ENCODE data around the gene TM4SF4.

Gene TM4SF4

DNA sequence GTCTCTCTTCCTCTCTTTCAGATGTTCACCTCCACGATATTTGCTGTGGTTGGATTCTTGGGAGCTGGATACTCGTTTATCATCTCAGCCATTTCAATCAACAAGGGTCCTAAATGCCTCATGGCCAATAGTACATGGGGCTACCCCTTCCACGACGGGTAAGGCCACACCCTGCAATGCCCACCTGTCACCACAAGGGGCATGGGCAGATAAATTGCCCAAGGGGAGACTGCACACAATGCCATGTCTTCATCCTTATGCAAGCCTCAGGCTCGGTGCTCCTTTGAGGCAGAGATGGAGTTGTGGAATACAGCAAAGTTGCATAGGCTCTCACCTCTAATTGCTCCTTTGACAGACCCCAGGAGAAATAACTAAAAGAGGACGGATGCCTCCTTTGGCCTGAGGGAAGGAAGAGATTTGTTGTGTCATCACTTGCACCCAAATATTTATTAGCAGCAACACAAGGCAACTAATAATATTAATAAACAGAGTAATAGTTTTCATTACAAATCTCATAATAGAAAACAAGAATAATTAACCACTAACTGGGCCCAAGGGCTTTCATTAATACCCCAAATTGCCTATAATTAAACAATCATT, 13.2 kb downstream of the TM4SF4 start:
- no peak for DNase-seq

DNA sequence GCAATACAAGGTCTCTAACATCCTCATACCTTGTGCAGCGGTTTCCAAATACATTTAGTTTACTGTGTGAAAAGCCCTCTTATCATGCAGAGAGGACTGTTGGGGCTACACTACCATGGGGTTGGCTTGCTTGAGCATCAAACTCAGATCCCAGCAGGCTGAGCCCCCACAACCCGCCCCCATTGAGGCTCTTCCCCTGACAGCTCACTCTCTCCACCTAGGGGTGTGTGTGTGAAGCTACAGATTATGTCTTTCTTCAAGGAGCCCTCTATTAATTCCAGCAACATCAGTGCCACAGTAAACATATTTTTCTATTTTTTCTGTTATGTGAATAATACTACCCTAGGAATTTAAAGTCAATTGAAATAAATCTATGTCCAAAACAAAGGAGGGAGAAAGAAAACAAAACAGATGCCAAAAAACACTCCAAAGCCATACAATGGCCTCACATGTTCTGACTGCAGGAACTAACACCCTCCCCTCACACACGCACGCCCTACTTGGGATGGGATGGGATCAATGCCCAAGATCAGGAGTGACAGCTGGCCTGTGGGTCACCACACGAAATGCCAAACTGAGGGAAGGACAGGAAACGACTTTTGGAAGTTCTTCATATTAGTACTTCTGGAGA, 14.7 kb downstream of the TM4SF4 start:
- DNase-seq = no peak

DNA sequence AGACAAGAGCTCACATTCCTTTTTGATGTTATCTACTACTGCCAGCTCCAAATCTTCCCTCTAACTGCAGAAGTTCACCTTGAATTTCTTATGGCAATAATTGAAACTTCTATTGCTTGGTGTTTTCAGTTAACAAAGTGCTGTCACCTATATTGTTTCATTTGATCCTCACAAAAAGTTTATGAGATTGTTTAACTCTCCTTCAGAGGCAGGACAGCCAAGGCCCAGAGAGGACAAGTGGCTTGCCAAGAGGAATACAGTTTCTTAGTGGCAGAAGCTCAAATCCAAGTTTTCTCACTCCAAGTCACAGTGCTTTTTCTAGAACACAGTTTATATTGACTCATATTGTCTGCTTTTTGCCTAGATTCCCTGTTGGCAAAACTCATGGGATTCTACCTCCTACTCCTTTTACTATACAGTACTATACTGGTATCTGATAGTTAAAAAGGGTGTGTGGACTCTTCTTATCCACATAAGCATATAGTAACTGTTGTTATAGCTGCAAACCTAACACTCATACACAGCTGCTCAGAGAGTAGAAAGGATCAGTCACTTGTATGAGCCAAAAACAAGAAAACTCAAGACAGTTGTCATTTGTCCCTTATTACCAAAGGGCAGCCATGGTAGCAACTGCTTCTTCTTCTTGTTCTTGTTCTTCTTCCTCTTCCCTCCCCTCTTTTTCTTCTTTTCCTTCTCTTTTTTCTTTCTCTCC, 15.9 kb downstream of the TM4SF4 start:
- no peak for DNase-seq

DNA sequence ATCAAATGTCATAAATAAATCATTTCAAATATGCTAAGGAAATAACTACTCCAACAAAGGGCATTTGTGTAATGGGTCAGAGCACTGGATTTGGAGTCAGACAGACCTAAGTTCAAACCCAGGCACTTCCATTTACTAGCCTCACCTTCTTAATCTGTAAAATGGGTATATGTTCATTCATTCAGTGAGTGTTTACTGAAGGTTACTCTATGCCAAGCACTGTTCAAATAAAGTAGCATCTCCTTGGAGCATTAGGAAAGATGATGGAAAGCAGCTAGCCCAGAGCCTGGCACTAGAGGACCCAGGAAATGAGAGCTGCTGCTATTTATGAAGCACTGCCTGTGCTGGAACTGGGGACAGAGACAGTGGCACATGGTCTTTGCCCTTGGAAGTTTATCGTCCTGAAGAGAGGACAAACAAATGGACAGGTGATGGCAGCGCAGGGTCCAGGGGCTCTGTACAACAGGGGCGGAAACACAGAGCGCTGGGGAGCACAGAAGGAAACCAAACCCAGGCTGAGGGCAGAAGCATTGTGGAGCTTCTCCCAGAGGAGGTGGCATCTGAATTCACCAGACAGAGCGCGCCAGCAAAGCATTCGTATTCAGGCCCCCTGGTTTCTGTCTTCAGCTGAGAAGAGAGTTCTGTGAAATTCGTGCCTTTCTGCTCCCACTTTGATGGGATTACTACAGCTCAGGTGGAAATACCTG, 19.0 kb downstream of the TM4SF4 start:
- DNase-seq = no peak

DNA sequence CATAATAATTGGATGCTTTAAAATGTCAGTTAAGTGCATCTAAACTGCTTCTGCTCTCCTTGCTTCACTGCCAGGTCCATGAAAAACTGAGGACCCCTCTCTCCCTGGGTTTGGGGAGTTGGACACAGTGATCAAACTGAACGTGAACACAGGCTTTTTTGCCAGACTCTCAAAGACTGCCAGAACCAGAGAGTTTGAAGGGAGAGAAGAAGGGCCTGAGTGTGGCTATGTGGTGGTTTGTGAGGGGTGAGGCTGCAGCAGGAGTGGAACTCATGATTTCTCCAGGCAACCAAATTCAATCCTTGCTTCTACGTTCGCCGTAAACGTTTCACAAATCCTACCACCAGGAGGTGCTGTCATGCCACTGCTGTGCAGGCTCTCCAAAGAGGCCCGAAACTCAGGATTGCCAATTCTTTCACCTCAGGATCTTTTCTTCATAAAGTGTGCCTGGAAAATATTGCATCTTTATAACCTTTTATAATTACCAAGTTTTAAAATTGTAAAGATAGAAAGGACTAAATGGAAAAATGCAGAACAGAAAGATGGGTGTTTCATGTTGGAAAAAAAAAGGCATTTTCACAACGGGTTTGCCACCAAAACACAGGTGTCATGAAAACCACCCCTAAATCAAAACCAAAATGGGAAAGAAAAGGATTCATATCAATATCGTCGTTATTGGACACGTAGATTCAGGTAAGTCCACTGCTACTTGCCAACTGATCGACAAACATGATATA, 19.7 kb downstream of the TM4SF4 start:
- DNase-seq = peak; percentile 62

DNA sequence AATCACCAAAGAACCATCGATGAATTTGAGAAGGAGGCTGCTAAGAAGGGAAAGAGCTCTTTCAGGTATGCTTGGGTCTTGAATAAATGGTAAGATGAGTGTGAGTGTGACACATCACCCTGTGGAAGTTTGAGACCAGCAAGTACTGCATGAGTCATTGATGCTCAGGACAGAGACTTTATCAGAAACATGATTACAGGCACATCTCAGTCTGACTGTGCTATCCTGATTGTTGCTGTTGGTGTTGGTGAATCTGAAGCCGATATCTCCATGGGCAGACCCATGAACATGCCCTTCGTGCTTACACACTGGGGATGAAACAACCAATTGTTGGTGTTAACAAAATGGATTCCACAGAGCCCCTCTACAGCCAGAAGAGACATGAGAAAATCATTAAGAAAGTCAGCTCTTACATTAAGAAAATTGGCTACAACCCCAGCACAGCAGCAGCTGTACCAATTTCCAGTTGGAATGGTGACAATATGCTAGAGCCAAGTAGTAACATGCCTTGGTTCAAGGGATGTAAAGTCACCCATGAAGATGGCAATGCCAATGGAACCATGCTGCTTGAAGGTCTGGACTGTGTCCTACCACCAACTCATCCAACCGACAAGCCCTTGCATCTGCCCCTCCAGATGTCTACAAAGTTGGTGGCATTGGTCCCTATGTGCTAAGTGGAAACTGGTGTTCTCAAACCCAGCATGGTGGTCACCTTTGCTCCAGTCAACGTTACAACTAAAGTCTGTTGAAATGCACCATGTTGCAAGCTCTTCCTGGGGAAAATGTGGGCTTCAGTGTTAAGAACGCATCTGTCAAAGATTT, 20.5 kb downstream of the TM4SF4 start:
- DNase-seq = peak; percentile 95

DNA sequence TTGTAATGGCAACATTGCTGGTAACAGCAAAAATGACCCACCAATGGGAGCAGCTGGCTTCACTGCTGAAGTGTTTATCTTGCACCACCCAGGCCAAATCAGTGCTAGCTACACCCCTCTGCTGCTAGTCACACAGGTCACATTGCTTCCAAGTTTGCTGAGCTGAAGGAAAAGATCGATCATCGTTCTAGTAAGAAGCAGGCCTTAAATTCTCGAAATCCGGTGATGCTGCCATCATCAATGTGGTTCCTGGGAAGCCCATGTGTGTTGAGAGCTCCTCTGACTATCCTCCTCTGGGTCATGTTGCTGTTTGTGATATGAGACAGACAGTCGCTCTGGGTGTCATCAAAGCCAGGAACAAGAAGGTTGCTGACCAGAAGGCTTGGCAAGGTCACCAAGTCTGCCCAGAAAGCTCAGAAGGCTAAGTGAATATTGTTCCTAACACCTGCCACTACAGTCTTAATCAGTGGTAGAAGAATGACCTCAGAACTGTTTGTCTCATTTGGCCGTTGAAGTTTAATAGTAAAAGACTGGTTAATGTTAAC, 21.2 kb downstream of the TM4SF4 start:
- no peak for DNase-seq

DNA sequence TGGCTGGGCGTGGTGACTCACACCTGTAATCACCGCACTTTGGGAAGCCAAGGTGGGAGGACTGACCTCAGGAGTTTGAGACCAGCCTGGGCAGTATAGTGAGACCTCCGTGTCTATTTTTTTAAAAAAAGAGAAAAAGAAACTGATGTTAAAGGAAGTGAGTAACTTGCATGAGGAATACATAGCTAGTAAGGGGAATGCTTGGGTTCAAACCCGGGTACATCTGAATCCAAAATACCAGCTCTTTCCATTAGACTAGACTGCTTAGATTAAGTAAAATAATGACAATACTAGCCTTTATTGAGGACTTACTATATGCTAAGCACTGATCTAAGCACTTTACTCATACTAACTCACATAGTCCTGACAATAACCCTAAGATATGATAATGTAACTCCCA, 22.4 kb downstream of the TM4SF4 start:
- DNase-seq = no peak

DNA sequence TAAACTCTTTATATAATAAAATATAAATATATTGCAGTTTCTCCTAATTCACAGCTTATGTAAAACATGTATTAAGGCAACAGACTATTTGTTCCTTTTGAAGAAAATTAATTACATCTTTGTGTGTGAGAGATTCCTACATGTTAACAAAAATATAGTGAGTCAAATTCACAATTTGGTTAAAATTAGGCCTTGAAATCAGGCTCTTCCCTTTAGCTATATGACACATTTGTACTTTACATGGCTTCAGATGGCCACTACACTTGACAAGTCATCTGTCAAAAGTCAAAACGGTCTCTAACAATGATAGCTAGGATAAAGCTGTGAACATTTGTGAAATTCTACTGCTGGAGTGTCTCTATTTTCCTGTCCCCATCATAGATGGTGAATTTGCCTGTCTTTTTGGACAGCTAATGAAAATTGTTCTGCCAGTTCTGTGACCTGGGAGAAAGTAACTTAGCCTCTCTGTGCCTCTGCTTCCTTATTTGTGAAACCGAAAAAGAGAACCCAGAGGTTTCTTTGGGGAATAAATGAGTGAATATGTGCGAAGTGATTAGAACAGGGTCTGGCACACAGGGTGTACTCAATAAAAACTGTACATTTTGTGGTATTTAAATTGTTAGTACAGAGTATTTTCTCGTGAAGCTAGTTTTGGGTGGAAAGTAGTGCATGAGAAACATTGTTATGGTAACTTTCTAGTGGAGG, 23.6 kb downstream of the TM4SF4 start:
- DNase-seq = no peak

DNA sequence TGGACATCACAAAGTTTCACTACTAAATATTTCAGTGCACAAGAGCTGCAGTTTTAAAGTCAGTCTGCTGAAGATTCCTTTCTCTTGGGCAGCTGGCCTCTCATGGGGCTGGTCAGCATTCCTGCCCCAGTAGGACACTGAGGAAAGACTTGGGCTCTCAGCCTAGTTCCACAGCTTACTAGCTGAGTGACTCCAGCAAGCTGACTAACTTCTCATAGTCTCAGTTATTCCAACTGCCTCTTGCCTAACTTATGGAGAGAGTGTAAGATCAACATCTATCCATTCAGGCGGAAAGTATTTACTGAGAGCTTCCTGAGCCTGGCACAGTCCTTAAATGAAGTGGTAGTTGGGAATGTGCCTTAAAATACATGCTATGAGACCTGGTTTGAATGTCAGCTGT, 27.0 kb downstream of the TM4SF4 start:
- DNase-seq = no peak

DNA sequence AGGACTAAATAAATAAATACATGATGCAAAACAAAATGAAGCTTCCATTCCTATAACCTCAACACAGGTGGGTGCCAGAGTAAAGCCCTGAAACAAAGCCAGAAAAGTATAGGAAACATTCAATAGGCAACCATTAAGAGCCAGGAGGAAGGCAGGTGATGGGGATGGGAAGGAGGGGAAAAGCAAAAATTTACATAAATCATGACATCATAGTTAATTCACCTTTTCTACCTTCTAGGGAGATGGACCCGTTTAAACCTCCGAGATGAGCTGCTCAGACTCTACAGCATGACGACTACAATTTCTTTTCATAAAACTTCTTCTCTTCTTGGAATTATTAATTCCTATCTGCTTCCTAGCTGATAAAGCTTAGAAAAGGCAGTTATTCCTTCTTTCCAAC, 27.9 kb downstream of the TM4SF4 start:
- DNase-seq = no peak

DNA sequence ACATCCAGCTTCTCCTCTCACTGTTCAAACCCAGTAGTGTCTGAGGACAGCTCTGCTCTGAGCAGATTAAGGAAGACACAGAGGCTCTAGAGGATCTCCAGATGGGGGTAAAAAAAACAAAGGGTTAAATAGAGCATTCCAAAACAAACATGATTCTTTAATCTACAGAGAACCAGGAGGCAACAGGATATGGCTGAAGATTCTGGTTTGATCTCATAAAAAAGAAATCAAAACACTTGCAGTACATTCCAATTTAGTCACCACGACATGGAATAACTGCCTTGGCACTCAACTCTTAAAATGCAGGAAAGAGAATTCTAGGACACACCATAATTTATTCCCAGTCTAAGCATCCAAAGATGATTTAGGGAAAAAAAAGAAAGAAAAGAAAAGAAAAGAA, 32.0 kb downstream of the TM4SF4 start:
- DNase-seq = no peak

DNA sequence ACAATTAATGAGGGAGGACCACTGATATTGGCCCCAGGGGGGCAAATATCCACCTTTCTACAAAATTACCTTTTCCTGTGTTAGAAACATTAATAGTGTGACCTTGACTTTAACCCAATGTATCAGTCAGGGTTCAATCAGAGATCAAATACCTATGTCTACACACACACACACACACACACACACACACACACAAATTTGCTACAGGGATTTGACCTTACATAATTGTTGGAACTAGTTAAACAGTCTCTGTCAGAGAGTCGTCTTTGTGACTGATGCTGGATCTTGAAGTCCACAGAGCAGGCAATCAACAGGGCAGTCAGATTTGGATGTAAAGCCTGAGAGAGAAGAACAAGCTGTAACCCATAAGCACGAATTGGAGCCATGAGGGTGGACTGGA, 32.5 kb downstream of the TM4SF4 start:
- DNase-seq = no peak

DNA sequence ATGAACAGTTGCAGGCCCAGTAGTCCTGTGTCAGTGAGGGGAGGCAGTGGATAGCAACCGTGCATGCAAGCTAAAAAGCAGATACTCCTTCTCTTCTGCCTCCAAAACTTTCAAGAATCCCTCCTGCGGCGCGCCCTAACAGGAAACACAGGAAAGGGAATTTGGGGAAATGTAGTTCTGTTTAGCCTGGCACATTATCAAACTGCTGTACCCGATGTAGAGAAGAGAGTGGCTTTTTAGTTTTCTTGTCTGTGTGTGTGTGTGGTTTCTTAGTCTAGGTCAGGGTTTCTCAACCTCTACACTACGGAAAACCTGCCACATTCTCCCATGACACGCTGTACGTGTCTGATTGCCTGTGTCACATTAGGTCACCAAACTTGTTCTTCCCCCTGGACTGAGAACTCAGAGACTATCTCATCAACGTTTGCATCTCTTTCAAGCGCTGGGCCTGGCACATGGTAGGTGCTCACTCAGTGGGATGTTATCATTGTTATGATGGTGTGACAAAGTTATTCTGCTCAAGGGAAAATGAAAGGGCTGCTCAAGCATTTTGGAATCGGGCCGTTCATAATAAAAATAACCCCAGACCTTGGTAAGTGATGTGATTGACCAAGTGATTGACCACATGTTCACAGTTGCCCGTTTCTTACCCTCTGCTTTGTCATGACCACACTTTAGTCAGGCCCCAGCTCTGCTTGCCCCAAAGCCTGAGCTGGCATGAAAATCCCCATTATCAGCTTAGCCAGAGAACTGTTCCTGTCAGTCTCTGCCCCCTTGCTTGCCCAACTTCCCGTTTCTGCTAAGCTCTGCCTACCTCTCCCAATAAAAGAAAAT, 33.2 kb downstream of the TM4SF4 start:
- DNase-seq = no peak

DNA sequence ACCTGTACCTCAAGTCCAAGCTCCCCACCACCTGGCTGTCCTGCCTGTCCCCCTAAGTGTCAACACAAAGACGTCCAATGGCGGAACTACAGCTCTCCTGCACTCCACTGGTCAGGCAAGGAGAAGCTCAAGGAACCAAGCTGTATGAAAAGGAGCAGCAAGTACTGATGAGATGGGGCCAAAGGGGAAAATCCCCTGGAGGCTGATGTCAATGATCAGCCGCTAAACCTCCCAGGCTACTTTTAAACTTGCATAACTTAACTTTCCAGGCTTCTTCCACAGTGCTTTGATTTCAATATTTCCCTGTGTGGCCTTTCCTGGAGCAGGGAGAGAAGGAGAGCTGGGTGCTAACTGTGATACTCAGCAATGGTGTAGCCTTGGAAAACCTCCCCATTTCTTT, 35.0 kb downstream of the TM4SF4 start:
- DNase-seq = no peak

DNA sequence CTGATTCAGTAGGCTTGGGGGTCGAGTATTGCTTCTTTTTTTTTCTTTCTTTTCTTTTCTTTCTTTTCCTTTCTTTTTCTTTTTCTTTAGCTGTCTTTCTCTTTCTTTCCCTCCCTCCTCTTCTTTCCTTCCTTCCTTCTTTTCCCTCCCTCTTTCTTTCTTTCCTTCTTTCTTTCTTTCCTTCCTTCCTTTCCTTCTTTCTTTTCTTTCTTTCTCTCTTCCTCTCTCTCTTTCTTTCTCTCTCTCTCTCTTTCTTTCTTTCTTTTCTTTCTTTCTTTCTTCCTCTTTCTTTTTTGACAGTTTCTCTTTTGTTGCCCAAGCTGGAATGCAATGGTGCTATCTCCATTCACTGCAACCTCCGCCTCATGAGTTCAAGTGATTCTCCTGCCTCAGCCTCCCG, 36.0 kb downstream of the TM4SF4 start:
- DNase-seq = no peak

DNA sequence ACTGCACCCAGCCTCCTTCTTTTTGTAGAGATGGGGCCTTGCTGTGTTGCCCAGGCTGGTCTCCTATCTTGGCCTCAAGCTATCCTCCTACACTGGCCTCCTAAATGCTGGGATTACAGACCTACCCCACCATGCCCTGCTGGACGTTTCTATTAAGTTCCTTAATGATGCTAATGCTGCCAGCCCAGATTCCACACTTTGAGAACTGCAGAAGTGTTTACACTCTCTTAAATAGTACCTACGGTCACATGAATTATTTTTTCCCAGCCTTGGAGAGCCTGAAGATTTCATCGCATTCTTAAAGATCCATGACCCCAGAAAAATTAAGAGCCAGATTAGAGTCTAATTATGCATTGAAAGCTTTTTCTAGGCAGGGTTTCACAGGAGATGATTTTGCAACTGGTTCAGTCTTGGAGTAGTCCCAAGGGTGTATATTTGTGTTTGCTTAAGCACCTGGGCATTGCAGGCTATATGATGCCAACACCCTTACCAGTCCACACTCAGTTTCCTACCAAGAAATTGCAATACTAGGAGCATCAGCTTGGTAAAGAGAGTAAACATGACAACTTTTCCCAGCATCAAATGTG, 36.6 kb downstream of the TM4SF4 start:
- no peak for DNase-seq

DNA sequence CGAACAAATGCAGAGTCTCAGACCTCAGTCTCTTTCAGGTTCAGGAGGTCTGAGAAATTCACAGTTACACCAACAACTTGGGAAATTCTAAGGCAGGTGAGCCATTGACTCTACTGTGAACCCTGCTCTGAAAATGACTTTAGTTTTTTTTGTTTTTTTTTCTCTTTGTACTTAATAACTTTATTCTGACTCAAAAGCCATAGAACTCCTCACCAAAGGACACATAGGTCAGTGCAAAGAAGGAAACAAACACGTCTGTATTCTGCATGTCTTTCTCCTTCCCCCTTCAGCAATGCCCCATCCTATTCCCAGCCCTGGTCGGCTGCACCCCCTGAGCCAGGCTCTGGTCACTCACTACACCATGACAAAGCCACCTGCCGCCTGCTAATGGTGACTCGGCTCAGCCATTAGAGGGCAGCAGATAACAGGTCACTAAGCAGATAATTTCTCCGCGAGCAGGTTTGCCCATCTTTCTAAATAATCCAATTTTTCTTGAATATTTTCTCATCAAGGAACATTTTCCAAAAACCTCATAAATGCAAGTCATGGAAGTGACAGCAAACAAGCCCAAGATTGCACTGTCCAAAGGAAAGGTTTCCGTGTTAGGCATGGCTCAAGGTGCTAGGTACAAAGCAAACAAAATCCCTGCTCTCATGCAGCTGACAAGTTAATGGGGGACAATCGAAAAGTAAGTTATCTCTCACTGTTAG, 37.7 kb downstream of the TM4SF4 start:
- peak; percentile 66 for DNase-seq

DNA sequence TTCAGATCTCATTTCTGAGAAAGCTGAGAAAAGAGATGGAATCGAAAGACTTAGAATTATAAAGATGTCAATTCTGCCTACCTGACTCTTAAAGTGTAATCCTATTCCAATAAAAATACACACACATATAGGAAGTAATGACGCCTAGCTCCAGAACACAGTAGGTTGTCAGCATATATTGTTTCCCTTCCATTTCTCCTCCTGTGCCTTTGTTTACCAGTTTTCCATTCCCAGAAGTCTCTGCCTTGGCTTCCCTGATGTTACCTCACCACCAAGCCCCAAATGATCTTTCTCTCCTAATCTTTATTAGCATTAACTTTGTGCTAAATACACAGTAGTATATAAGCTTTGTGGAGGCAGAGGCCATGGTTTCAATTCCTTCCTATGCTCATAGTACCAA, 40.0 kb downstream of the TM4SF4 start:
- no peak for DNase-seq

Data from NCI-H446 treated with DMSO at 0.1 percent for 48 hours (cell line).